Measurements from ENCODE around the gene UBR2.
"Not testable (repeated sequence)": the region's sequence is repeated elsewhere in the genome, so short reads cannot be mapped to it uniquely, and the experiment has no call there.

The UBR2 gene

GRCh38 chr6:42564506-42564825 lies 637 bp downstream of the UBR2 start:
- TF ChIP-seq EZH2phosphoT487 (IDR thresholded peaks at IDR 0.05; ENCODE audit: low read depth) (no peak), CTCF (IDR thresholded peaks at IDR 0.05; ENCODE audit: low read depth, low read length) (no peak)
- H2AFZ ChIP-seq (ENCODE audit: low read depth, low read length), result peak overlapping the region; percentile 33; the same call in 1 of the 2 replicates
- peaks cover 56% of the 10 kb centered on the region for H3K79me2 ChIP-seq (ENCODE audit: low read length)

GRCh38 chr6:42565823-42566613 lies 2.2 kb downstream of the UBR2 start:
- TF ChIP-seq EZH2phosphoT487 (IDR thresholded peaks at IDR 0.05; ENCODE audit: low read depth) (no peak), CTCF (IDR thresholded peaks at IDR 0.05; ENCODE audit: low read depth, low read length) (no peak)
- no peaks in the 10 kb centered on the region for H4K20me1 ChIP-seq (ENCODE audit: insufficient read depth, low read length)
- H2AFZ ChIP-seq (ENCODE audit: low read depth, low read length), result no peak overlapping the region
- H3K4me2 ChIP-seq (ENCODE audit: low read length), result peak overlapping the region; percentile 96
- peaks cover 19% of the 10 kb centered on the region for H3K36me3 ChIP-seq (replicated peaks; ENCODE audit: low read depth, low read length)
- peak overlapping the region; percentile 82 for H3K4me3 ChIP-seq (ENCODE audit: low read length)
- H3K9ac ChIP-seq (ENCODE audit: low read length), result peak overlapping the region; percentile 95
- peaks cover 38% of the 10 kb centered on the region for H3K4me1 ChIP-seq (ENCODE audit: low read length)
- peak overlapping the region; percentile 73 for H3K27ac ChIP-seq (ENCODE audit: low read length)
- peaks cover 72% of the 10 kb centered on the region for H3K79me2 ChIP-seq (ENCODE audit: low read length)
- no peaks in the 10 kb centered on the region for H3K27me3 ChIP-seq (ENCODE audit: low read depth, low read length)
- H3K9me3 ChIP-seq (ENCODE audit: insufficient read depth, low read length), result no peaks in the 10 kb centered on the region

More at GRCh38 chr6:42564506-42564825, 637 bp downstream of the UBR2 start:
- no peaks in the 10 kb centered on the region for H3K27me3 ChIP-seq (ENCODE audit: low read depth, low read length)
- peak overlapping the region; percentile 96 for H3K4me2 ChIP-seq (ENCODE audit: low read length)
- H3K9ac ChIP-seq (ENCODE audit: low read length), result peak overlapping the region; percentile 95
- peaks cover 29% of the 10 kb centered on the region for H3K4me1 ChIP-seq (ENCODE audit: low read length)
- H3K4me3 ChIP-seq (ENCODE audit: low read length), result peak overlapping the region; percentile 82
- H3K27ac ChIP-seq (ENCODE audit: low read length), result peak overlapping the region; percentile 73
- H3K36me3 ChIP-seq (replicated peaks; ENCODE audit: low read depth, low read length), result peaks cover 17% of the 10 kb centered on the region
- no peaks in the 10 kb centered on the region for H4K20me1 ChIP-seq (ENCODE audit: insufficient read depth, low read length)
- H3K9me3 ChIP-seq (ENCODE audit: insufficient read depth, low read length), result no peaks in the 10 kb centered on the region

GRCh38 chr6:42566614-42567208 lies 2.9 kb downstream of the UBR2 start:
- H2AFZ ChIP-seq (ENCODE audit: low read depth, low read length), result no peak overlapping the region
- H3K36me3 ChIP-seq (replicated peaks; ENCODE audit: low read depth, low read length), result peaks cover 19% of the 10 kb centered on the region
- H3K4me2 ChIP-seq (ENCODE audit: low read length), result peak overlapping the region; percentile 13; the same call in 1 of the 2 replicates
- H3K27ac ChIP-seq (ENCODE audit: low read length), result peak overlapping the region; percentile 56
- no peaks in the 10 kb centered on the region for H3K27me3 ChIP-seq (ENCODE audit: low read depth, low read length)
- TF ChIP-seq CTCF (IDR thresholded peaks at IDR 0.05; ENCODE audit: low read depth, low read length) (no peak), EZH2phosphoT487 (IDR thresholded peaks at IDR 0.05; ENCODE audit: low read depth) (no peak)
- no peak overlapping the region for H3K9ac ChIP-seq (ENCODE audit: low read length)
- H3K4me1 ChIP-seq (ENCODE audit: low read length), result peaks cover 45% of the 10 kb centered on the region
- H4K20me1 ChIP-seq (ENCODE audit: insufficient read depth, low read length), result no peaks in the 10 kb centered on the region
- H3K9me3 ChIP-seq (ENCODE audit: insufficient read depth, low read length), result no peaks in the 10 kb centered on the region
- H3K79me2 ChIP-seq (ENCODE audit: low read length), result peaks cover 79% of the 10 kb centered on the region
- H3K4me3 ChIP-seq (ENCODE audit: low read length), result no peak overlapping the region

GRCh38 chr6:42567237-42567636 lies 3.4 kb downstream of the UBR2 start:
- H3K9ac ChIP-seq (ENCODE audit: low read length); H4K20me1 ChIP-seq (ENCODE audit: insufficient read depth, low read length); H3K27me3 ChIP-seq (ENCODE audit: low read depth, low read length); H3K4me3 ChIP-seq (ENCODE audit: low read length); H3K9me3 ChIP-seq (ENCODE audit: insufficient read depth, low read length); H2AFZ ChIP-seq (ENCODE audit: low read depth, low read length): not testable (repeated sequence)
- Histone ChIP-seq H3K36me3 (replicated peaks; ENCODE audit: low read depth, low read length) (peaks cover 19% of the 10 kb centered on the region), H3K4me1 (ENCODE audit: low read length) (peaks cover 50% of the 10 kb centered on the region), H3K27ac (ENCODE audit: low read length) (peak overlapping the region; percentile 56), H3K4me2 (ENCODE audit: low read length) (peak overlapping the region; percentile 13; the same call in 1 of the 2 replicates), H3K79me2 (ENCODE audit: low read length) (peaks cover 80% of the 10 kb centered on the region)

Measured in OCI-LY3 (cell line).